Muscle of back (tissue), 11 donors: ENCODE data around the gene CTTNBP2. TPM values are rescaled to one million over a fixed set of nuclear protein-coding genes. Genes with fewer than 3 reads are reported as not detected.

ENCODE experiments used
- DNase-seq, 3 donors: peaks; one replicate each; pipeline versions ENCODE4 v3.0.0 to v3.0.0-alpha.2; 2013
- polyA plus RNA-seq, 10 donors: library from polyadenylated mRNA; unstranded; fragments of 120-200 nt; gene quantifications; one replicate each; pipeline ENCODE4 v1.2.1, GENCODE V29; 2013; ENCODE audit not compliant: insufficient read length in 10 of 10

The CTTNBP2 gene
- polyA plus RNA-seq, 10 donors: 1.7 to 3.3 (median 2.3) TPM

- DNase-seq: no peak
These were observed 87.8 kb downstream of the CTTNBP2 start for GRCh38 chr7:117785431-117785830.

GRCh38 chr7:117784315-117784714 is 88.9 kb downstream of the CTTNBP2 start:
- no peak for DNase-seq

GRCh38 chr7:117782761-117783160 is 90.5 kb downstream of the CTTNBP2 start:
- no peak for DNase-seq

DNA sequence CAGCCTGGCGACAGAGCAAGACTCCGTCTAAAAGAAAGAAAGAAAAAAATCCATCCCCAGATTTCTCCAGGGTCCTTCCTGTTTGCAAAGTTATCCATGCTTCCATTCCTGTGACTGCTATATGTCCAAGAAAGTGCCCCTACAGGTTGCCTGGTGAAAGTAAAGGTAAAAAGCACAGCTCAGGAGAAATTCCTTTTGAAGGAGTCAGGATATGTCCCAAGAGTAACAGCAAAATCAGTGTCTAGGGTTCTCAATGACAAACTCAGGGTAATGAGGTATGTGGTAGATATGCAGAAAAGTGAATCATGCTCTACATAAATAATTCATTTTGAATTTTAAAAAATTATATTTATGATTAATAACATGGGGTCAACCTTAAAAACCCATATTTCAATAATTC is 91.5 kb downstream of the CTTNBP2 start:
- DNase-seq: no peak

DNA sequence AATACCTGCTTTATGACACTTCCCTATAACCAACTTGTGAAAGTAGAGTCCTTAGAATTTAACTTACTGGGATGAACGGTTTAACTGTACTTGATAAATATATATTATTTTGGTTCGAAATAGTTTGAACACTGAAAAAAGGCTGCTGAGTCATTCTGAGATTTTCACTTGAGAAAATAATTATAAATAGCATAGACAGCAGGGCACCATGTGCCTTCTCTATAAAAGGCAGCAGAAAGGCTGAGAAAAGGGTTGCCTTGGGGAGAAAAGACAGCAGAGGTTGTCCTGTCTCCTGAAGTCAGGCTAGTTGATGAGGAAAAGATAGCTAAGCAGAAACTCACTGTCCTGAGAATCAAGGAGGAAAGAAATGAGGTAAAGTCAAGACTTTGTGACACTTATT is 92.4 kb downstream of the CTTNBP2 start:
- no peak for DNase-seq

DNA sequence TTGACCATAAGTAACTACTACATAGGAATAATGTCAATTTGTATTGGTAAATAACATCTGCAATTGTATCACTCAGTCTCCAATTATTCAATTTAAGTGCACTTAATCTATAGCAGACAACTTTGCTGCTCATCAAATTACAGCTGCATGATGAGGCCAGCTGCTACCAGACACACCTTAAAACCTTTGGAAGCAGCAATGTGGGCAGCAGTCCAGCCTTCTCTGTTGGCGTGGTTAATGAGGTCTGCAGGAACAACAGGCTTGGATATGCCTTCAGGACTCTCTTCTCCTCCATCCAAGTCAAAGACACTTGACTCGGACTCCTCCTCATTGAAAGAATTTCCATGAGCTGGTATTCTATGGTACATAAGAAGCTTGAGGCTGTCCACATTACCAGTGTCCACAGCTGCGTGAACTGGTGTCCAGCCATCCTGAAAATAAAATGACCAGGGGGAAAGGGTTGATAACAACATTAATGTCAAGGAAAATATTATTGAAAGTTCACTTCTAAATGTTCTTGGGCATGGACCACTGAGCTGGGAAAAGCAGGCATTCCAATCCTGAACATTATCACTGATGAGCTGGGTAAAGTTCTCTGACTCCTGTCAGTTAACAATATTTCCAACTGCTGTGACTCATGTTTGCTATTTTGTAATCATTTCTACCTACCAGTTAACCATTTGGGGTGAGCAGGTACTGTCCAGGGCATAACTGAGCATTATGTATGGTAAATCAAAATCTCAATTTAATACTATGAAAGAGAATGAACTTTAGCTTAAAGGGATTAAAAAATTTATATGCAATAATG is 95.7 kb downstream of the CTTNBP2 start:
- DNase-seq: no peak

DNA sequence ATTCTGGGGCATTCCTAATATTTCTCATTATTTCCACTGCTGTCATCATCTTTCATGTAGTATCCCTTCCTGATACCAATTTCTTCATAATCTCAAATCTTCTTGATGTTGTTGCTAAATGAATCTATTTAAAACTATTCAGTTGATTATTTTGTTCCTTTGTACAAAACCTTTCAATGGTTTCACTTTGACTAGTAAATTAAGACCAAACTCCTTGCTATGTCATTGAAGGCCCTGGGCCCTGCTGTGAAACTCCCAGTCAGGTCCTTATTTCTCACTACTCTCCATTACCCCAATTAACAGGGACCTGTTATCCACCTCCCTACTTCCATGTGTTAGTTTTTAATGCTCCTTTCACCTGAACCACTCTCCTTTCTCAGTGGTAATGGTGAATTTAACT is 97.0 kb downstream of the CTTNBP2 start:
- DNase-seq: no peak

- DNase-seq: no peak
These were observed 97.4 kb downstream of the CTTNBP2 start for GRCh38 chr7:117775801-117776200.

- no peak for DNase-seq
These were observed 98.3 kb downstream of the CTTNBP2 start for GRCh38 chr7:117774943-117775342.

GRCh38 chr7:117772421-117772820 is 100.8 kb downstream of the CTTNBP2 start:
- DNase-seq: no peak

- DNase-seq: no peak
These were observed 101.5 kb downstream of the CTTNBP2 start for GRCh38 chr7:117771756-117772155.

GRCh38 chr7:117769085-117769484 is 104.2 kb downstream of the CTTNBP2 start:
- DNase-seq: no peak

- no peak for DNase-seq
These were observed 105.3 kb downstream of the CTTNBP2 start for GRCh38 chr7:117767951-117768350.

- DNase-seq: no peak
These were observed 106.3 kb downstream of the CTTNBP2 start for GRCh38 chr7:117766913-117767312.

DNA sequence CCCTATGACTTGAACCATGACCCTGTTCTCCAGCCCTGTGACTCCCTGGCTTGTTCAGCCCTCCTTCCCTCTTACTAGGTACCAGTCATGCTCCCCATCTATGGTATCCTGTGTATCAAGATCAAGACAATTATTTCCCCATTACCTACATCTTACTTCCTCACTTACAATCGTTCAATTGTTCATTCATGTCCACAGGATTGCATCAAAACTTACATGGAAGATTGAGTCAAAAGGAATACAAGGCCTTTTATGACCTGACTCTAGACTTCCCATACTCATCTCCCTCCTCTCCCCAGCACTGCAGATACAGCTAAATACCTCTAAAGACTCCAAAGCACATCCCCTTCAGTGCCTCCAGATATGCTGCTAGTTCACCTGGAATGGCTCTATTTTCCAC is 109.2 kb downstream of the CTTNBP2 start:
- DNase-seq: no peak

GRCh38 chr7:117762055-117762454 is 111.2 kb downstream of the CTTNBP2 start:
- no peak for DNase-seq

DNA sequence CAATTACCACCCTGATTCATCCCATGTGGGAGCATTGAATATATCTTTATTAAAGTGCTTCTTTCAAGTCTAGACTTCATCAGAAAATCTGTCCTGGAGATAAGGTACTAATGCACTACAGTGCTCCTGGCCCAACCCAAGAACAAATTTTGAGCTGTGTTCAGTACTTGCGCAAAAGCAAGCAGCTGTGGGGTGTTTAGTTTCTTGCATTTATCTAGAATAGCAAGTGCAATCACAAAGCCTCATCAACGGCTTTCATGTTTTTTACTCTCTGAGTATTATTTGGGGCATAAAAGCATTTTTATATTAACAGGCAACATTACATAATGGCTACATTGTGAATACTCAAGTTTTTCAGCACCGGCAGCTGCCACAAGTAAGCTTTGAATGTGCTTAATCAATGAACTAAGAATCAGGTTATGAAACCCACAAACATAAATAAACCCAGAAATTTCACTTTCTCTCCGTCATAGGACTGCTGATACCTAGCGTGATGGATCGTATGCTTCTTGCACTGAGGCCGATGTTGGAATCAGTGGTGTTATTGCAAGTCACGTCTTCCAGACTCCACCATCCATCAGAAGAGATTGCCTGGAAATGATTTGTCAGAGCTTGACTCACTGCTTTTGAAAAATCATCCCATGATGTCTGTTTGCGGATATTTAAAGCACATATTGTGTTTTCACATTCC is 113.1 kb downstream of the CTTNBP2 start:
- DNase-seq: peak in 1 of 3 donors; percentile 34

DNA sequence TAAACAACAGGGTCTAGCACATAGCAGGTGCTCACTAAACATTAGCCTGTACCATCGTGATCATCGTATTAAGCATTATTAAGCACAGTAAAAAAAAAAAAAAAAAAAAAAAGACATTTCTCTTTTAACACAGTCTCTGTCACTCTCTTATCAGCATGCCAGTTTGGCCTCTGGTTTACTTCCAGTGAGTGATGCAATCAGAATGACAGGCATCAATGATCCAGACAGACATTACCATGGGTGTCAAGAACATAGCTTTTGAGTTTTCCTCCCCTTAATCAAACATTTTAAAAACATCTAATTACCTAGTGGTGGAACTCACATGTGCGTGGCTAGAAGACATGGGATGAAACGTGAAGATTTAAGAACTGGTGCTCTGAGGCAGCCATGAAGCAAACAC is 115.8 kb downstream of the CTTNBP2 start:
- no peak for DNase-seq

GRCh38 chr7:117756586-117757085 is 116.6 kb downstream of the CTTNBP2 start:
- no peak for DNase-seq

DNA sequence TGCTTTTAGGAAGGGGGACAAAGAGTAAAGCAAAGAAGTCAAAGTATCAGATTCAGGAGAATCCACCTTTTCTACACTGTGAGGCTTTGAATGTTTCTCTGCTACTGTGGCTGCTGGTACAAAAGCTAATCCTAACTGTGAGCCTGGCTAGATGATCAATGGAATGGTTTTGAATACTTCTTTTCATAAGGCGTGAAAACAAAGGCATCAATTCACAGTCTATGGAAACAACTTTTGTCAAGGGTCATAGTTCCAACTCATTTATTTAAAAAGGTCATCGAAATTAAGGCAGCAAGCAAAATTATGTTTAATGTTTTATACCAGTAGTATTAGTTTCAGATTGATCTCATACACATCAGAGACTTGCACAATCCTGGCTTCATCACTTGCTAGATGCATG is 118.1 kb downstream of the CTTNBP2 start:
- no peak for DNase-seq

DNA sequence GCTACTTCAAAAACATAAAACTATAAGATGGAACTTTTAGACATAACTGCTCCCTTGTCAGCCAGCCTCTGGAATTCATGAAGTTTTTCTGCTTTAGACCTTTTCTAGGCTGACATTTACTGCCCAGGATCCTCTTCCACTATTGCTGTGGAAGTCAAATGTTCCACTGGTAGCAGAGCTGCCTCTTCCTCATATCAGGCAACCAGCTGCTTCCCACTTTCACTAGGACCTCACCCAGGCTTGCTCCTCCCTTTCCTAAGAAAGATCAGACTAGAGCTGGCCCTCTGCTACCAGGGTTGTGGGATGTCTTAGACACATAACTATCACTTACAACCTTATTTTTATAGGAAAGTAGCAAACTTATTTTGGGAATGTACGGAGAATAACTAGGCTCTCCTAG is 121.5 kb downstream of the CTTNBP2 start:
- DNase-seq: peak in 1 of 3 donors; percentile 13

GRCh38 chr7:117750612-117751563 is 122.4 kb downstream of the CTTNBP2 start:
- peak in 2 of 3 donors; percentile 7 to 33 for DNase-seq
